ENCODE data around the gene WSCD2. TPM values are rescaled to one million over a fixed set of nuclear protein-coding genes. Genes with fewer than 3 reads are reported as not detected.

Gene WSCD2
- total and polyA plus RNA-seq, 2 donors (not counting 3 experiments of a cell fraction or from before 2014, with no cell fraction given), result not detected

DNA sequence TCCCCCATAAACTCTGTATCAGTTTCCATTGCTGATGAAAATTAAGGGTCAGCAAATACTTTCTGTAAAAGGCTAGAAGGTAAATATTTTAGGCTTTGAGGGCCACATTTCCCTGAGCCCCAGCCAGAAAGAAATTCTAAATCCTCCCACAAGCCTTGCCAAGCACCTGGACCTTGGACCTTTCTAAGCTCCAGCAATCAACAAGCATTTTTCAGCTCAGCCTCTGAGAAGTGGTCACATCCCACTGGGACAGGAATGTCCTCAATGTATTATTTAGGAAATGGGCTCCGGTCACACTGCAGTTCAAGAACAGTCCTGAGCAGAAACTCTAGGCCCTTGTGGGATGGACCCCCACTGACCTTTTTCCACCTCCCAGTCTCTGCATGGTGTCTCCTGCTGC is 55.9 kb downstream of the WSCD2 start:
- no peak overlapping the region for H3K4me2 ChIP-seq (ENCODE audit: insufficient read depth, low read length)
- ChIA-PET CTCF (interaction anchor here (1.7 kb wide), 1 partner anchor 9 kb away, joined by 3 read pairs; no protein-coding TSS in a partner anchor), POLR2A (no interaction called here)
- no peak for FAIRE-seq
- no TSS peak for BruUV-seq (replicated peaks)
- intact Hi-C loops (cut with micrococcal nuclease) (no loop called here), dilution Hi-C loops (cut with MboI; ENCODE audit: extremely low pct_ligation_motif_present, low sequenced_read_pairs) (no loop called here)
- no peak for TF ChIP-seq POLR2AphosphoS5 (IDR thresholded peaks at IDR 0.05; ENCODE audit: insufficient read depth, low read depth, low read length)
- TF ChIP-seq FOS (IDR thresholded peaks at IDR 0.05; ENCODE audit: borderline replicate concordance, insufficient read depth, low read length), result no peak
- TF ChIP-seq, protein P1, sequence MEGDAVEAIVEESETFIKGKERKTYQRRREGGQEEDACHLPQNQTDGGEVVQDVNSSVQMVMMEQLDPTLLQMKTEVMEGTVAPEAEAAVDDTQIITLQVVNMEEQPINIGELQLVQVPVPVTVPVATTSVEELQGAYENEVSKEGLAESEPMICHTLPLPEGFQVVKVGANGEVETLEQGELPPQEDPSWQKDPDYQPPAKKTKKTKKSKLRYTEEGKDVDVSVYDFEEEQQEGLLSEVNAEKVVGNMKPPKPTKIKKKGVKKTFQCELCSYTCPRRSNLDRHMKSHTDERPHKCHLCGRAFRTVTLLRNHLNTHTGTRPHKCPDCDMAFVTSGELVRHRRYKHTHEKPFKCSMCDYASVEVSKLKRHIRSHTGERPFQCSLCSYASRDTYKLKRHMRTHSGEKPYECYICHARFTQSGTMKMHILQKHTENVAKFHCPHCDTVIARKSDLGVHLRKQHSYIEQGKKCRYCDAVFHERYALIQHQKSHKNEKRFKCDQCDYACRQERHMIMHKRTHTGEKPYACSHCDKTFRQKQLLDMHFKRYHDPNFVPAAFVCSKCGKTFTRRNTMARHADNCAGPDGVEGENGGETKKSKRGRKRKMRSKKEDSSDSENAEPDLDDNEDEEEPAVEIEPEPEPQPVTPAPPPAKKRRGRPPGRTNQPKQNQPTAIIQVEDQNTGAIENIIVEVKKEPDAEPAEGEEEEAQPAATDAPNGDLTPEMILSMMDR (IDR thresholded peaks at IDR 0.05; ENCODE audit: extremely low read depth in 1 of 2, insufficient read depth in 1 of 2, low read depth in 1 of 2, low read length in 2 of 2), result no peak
- TF ChIP-seq EZH2 (IDR thresholded peaks at IDR 0.05; ENCODE audit: borderline replicate concordance, low read depth, low read length, severe bottlenecking), result no peak
- TF ChIP-seq, protein P2, sequence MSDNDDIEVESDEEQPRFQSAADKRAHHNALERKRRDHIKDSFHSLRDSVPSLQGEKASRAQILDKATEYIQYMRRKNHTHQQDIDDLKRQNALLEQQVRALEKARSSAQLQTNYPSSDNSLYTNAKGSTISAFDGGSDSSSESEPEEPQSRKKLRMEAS (IDR thresholded peaks at IDR 0.05; ENCODE audit: insufficient read depth, insufficient read length), result no peak
- TF ChIP-seq POLR2A (IDR thresholded peaks at IDR 0.05; ENCODE audit: low read depth, low read length), result no peak
- TF ChIP-seq MYC (IDR thresholded peaks at IDR 0.05; ENCODE audit: low read depth, low read length), result no peak
- no peak for TF ChIP-seq JUN (IDR thresholded peaks at IDR 0.05; ENCODE audit: borderline replicate concordance, insufficient read depth, insufficient read length, low read depth)
- TF ChIP-seq GATA2 (IDR thresholded peaks at IDR 0.05; ENCODE audit: insufficient read depth, insufficient read length, low read depth, low read length), result no peak
- H3K9ac ChIP-seq (replicated peaks; ENCODE audit: extremely low read depth, insufficient read depth, low read length), result no peak overlapping the region
- H3K9me3 ChIP-seq (replicated peaks; ENCODE audit: control insufficient read depth, insufficient read depth, low read length), result no peaks in the 10 kb centered on the region
- H3K27ac ChIP-seq (ENCODE audit: insufficient read depth, low read depth, low read length), result no peak overlapping the region
- H2AFZ ChIP-seq (ENCODE audit: low read depth, low read length), result no peak overlapping the region
- H3K36me3 ChIP-seq (ENCODE audit: control insufficient read depth in 2 of 2, extremely low read depth in 1 of 2, insufficient read depth in 2 of 2, low read length in 2 of 2), result no peaks in the 10 kb centered on the region
- no peak overlapping the region for H3K4me3 ChIP-seq (replicated peaks in 1 of 3; ENCODE audit: insufficient read depth in 1 of 3, low read depth in 1 of 3, low read length in 3 of 3)
- no peak for DNase-seq (ENCODE audit: low read depth, low spot score)
- H3K9me1 ChIP-seq (replicated peaks; ENCODE audit: control insufficient read depth, extremely low read depth, insufficient read depth, low read length), result no peaks in the 10 kb centered on the region
- no peaks in the 10 kb centered on the region for H3K27me3 ChIP-seq (ENCODE audit: control insufficient read depth in 2 of 2, insufficient read depth in 2 of 2, low read length in 2 of 2)
- no peaks in the 10 kb centered on the region for H3K79me2 ChIP-seq (ENCODE audit: control insufficient read depth, insufficient read depth, low read length)
- H4K20me1 ChIP-seq (replicated peaks; ENCODE audit: control insufficient read depth, extremely low read depth, insufficient read depth, low read length), result no peaks in the 10 kb centered on the region
- no peaks in the 10 kb centered on the region for H3K4me1 ChIP-seq (ENCODE audit: control insufficient read depth, extremely low read depth, insufficient read depth, low read length)
